Body of pancreas (tissue), 4 donors: ENCODE results near the gene STYK1. TPM values are rescaled to one million over a fixed set of nuclear protein-coding genes. Genes with fewer than 3 reads are reported as not detected.
"Not testable (repeated sequence)": the region's sequence is repeated elsewhere in the genome, so short reads cannot be mapped to it uniquely, and the experiment has no call there.

Experiments used
- ATAC-seq: fragments of 150-250 bp; one replicate; pipeline ENCODE4 v1.9.1; 2016
- DNase-seq, 4 donors: peaks; one replicate each; pipeline ENCODE4 v3.0.0-alpha.2; 2019
- H3K27ac ChIP-seq, 4 donors: fragments of 200-600 bp; sonication (generic); 1 replicate in 3 of 4; 2 replicates in 1 of 4; pipeline versions ENCODE4 v1.5.1 to v1.6.1; 2016 to 2019; ENCODE audit warnings: mild to moderate bottlenecking in 1 of 4, mixed read lengths in 1 of 4, moderate library complexity in 1 of 4
- H3K27me3 ChIP-seq, 2 donors: fragments of 200-600 bp; sonication (generic); one replicate each; pipeline ENCODE4 v1.6.0; 2016; ENCODE audit warnings: mild to moderate bottlenecking in 1 of 2
- H3K36me3 ChIP-seq, 2 donors: fragments of 200-600 bp; sonication (generic); replicated peaks in 1 of 2; 2 replicates each; pipeline ENCODE4 v1.5.1; 2016; ENCODE audit warnings: low read depth in 2 of 2; ENCODE audit not compliant: insufficient read depth in 1 of 2
- H3K4me1 ChIP-seq: fragments of 200-600 bp; sonication (generic); one replicate; pipeline ENCODE4 v1.6.0; 2016
- H3K4me3 ChIP-seq, 2 donors: fragments of 200-600 bp; sonication (generic); 1 replicate in 1 of 2; 2 replicates in 1 of 2; pipeline ENCODE4 v1.5.1; 2016 to 2019
- H3K9me3 ChIP-seq, 3 donors: fragments of 200-600 bp; sonication (generic); 1 replicate in 2 of 3; 2 replicates in 1 of 3; pipeline ENCODE4 v1.5.1; 2016
- CTCF ChIP-seq, 7 experiments: fragments of 450-650 bp in 4 of 7; fragments of 200-600 bp in 3 of 7; sonication (generic) in 3 of 7; IDR thresholded peaks; one replicate each; pipeline ENCODE4 v1.5.1; 2016 to 2019; ENCODE audit warnings: antibody characterized with exemption in 7 of 7
- POLR2A ChIP-seq, 3 donors: fragments of 450-650 bp; IDR thresholded peaks; one replicate each; pipeline ENCODE4 v1.6.1; 2016; ENCODE audit warnings: antibody characterized with exemption in 3 of 3, mild to moderate bottlenecking in 2 of 3
- WGBS, 2 donors: methylation state at CpG; one replicate each; pipeline ENCODE4 v1.1.5; 2017; 5-methylcytosine and 5-hydroxymethylcytosine counted together
- intact Hi-C: fragments of 100-400 bp; cut with DNase I; formaldehyde crosslinking; loops from one replicate; pipeline ENCODE4 v1.15.1; 2023
- total RNA-seq, 2 donors: library from RNA; depleted of rRNA; stranded (reverse); fragments of >200 nt; gene quantifications; one replicate each; pipeline ENCODE4 v1.1.0, GENCODE V29; 2016

Gene STYK1
- total RNA-seq, 2 donors from 2014 or later: 0.26 TPM; not detected in 1

DNA sequence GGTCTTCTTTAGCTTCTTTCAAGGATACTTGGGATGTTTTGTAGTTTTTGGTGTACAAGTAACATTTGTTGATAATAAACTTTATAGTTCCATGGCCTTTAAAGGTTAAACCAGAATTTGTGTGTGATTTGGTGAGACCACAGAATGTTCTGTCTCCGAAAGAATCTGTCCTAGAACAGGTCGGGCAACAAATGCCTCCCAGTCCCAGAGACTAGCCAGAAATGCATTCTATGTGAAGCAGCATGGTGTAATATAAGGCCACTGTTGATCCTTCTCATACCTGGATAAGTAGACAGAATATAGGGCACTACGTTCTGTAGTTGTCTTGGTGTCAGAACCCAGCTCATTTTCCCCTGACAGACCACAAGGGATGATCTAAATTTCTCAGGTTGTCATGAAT is 10.0 kb downstream of the STYK1 start:
- intact Hi-C loops: no loop called here
- Histone ChIP-seq H3K9me3 (no peaks in the 10 kb centered on the region), H3K27ac (no peak overlapping the region), H3K27me3 (no peaks in the 10 kb centered on the region), H3K4me1 (no peaks in the 10 kb centered on the region), H3K4me3 (no peak overlapping the region), H3K36me3 (no peaks in the 10 kb centered on the region)
- DNase-seq (no peak), ATAC-seq (no peak)
- 49 to 65% methylated on average over 3 of the region's 3 CpGs for WGBS, 2 donors
- TF ChIP-seq CTCF (IDR thresholded peaks at IDR 0.05) (no peak), POLR2A (IDR thresholded peaks at IDR 0.05) (no peak)

GRCh38 chr12:10661338-10661737 is 12.5 kb downstream of the STYK1 start:
- Histone ChIP-seq H3K9me3 (no peaks in the 10 kb centered on the region), H3K4me3 (no peak overlapping the region), H3K27ac (no peak overlapping the region), H3K4me1 (no peaks in the 10 kb centered on the region), H3K36me3 (no peaks in the 10 kb centered on the region), H3K27me3 (no peaks in the 10 kb centered on the region)
- 29 to 32% methylated on average over 3 of the region's 3 CpGs for WGBS, 2 donors
- no peak for DNase-seq
- no peak for TF ChIP-seq POLR2A (IDR thresholded peaks at IDR 0.05)
- TF ChIP-seq CTCF (IDR thresholded peaks at IDR 0.05): no peak
- intact Hi-C loops: no loop called here
- ATAC-seq: no peak

DNA sequence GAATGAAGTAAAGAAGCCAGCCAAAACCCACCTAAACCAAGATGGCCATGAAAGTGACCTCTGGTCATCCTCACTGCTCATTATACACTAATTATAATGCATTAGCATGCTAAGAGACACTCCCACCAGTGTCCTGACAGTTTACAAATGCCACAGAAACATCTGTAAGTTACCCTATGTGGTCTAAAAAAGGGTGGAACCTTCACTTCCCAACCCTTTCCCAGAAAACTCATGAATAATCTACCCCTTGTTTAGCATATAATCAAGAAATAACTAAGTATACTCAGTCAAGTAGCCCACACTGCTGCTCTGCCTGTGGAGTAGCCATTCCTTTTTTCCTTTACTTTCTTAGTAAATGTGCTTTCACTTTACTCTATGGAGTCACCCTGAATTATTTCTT is 19.8 kb downstream of the STYK1 start:
- intact Hi-C loops: no loop called here
- no peak for DNase-seq
- Histone ChIP-seq H3K4me1 (no peaks in the 10 kb centered on the region), H3K9me3 (no peaks in the 10 kb centered on the region), H3K27me3 (no peaks in the 10 kb centered on the region), H3K4me3 (no peak overlapping the region), H3K36me3 (no peaks in the 10 kb centered on the region), H3K27ac (no peak overlapping the region)
- TF ChIP-seq POLR2A (IDR thresholded peaks at IDR 0.05): no peak
- no peak for TF ChIP-seq CTCF (IDR thresholded peaks at IDR 0.05)
- ATAC-seq: no peak

GRCh38 chr12:10652192-10652591 is 21.7 kb downstream of the STYK1 start:
- TF ChIP-seq CTCF (IDR thresholded peaks at IDR 0.05) (no peak), POLR2A (IDR thresholded peaks at IDR 0.05) (no peak)
- intact Hi-C loops: no loop called here
- no peak for DNase-seq
- Histone ChIP-seq H3K4me1 (no peaks in the 10 kb centered on the region), H3K27ac (no peak overlapping the region), H3K4me3 (no peak overlapping the region), H3K9me3 (no peaks in the 10 kb centered on the region), H3K36me3 (no peaks in the 10 kb centered on the region), H3K27me3 (no peaks in the 10 kb centered on the region)
- WGBS, 2 donors: 52 to 55% methylated on average over 3 of the region's 3 CpGs
- no peak for ATAC-seq

DNA sequence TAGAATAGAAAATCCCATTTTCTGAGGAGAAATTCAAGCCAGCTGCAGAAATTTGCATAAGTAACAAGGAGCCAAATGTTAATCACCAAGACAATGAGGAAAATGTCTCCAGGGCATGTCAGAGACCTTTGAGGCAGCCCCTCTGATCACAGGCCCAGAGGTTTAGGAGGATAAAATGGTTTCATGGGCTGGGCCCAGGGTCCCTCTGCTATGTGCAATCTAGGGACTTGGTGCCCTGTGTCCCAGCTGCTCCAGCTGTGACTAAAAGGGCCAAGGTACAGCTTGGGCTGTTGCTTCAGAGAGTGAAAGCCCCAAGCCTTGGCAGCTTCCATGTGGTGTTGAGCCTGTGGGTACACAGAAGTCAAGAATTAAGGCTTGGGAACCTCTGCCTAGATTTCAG is 27.3 kb downstream of the STYK1 start:
- intact Hi-C loops, H3K4me1 ChIP-seq, DNase-seq, H3K9me3 ChIP-seq, H3K27me3 ChIP-seq, H3K4me3 ChIP-seq, ATAC-seq, H3K36me3 ChIP-seq, H3K27ac ChIP-seq: not testable (repeated sequence)
